Measurements from ENCODE around the gene BCKDHB.

The BCKDHB gene

DNA sequence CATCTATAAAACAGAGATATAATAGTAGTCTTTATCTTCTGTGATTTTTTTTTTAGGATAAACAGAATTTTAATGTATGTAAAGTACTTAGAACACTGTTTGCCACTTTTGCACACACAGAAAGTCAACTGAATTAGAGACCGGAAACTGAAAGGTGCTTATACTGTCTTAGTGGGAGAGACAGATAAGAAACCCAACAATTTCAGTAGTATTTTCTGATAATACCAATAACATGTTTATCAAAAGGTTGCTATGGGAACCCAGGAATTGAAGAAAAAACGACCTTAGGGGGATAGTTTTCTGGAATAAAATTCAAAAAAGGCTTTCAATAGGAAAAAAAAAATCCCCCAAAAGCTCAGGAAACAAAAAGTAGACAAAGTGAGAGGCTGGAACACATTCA, 138.6 kb downstream of the BCKDHB start:
- no peak for TF ChIP-seq CTCF (conservative IDR thresholded peaks at IDR 0.05; ENCODE audit: control insufficient read depth, insufficient read depth, low read depth, low read length)
- DNase-seq (ENCODE audit: low read depth): no peak
- H3K4me3 ChIP-seq (ENCODE audit: control insufficient read depth, low read depth, low read length): no peak overlapping the region

GRCh38 chr6:80249897-80250296, 143.4 kb downstream of the BCKDHB start:
- no peak overlapping the region for H3K4me3 ChIP-seq (ENCODE audit: control insufficient read depth, low read depth, low read length)
- DNase-seq (ENCODE audit: low read depth): no peak
- TF ChIP-seq CTCF (conservative IDR thresholded peaks at IDR 0.05; ENCODE audit: control insufficient read depth, insufficient read depth, low read depth, low read length): no peak

DNA sequence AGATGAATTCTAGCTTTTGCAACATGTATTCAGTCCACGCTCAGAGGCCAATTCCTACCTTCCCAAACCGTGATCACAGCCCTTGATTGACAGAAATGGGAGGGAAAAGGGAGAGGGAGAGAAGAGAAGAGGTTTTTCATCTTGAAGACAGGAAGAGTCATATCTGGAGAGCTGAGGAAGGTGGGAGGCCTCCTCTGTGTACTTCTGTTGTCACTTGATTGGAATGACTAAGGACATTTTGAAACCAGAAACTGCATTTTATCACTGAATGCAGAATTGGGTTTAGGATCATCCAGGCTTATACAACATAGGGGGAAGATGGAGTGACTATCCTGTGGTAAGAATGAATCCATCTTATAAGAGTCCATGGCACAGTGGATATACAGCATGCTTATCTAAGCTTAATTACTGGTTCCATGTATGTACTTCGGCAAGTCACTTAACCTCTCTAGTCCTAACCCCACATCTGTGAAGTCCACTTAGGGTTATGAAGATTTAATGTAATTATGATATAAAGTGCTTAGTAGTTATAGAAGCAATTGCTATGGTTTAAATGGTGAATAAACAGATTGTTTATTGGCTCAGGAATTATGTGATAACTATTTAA, 144.0 kb downstream of the BCKDHB start:
- peak; percentile 10 for DNase-seq (ENCODE audit: low read depth)
- no peak for TF ChIP-seq CTCF (conservative IDR thresholded peaks at IDR 0.05; ENCODE audit: control insufficient read depth, insufficient read depth, low read depth, low read length)

DNA sequence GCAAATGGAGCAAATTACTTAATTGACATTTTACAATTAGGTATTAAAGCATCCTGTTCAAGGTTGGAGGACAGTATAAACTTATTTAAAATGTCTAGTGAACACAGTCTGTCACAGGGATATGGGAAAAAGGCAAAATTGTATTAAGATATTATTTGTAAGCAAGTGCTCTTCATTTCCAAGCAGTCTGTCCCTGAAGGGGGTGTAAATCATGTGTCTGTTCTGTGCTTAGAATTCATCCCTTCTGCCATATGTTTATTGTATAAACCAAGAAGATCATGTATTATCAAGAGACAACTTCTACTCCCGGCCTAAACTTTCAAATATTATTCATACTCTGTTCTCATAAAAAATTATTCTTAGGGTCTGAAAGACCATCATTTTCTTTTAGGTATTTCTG, 144.8 kb downstream of the BCKDHB start:
- no peak for DNase-seq (ENCODE audit: low read depth)
- no peak for TF ChIP-seq CTCF (conservative IDR thresholded peaks at IDR 0.05; ENCODE audit: control insufficient read depth, insufficient read depth, low read depth, low read length)
- H3K4me3 ChIP-seq (ENCODE audit: control insufficient read depth, low read depth, low read length): no peak overlapping the region

More for the DNA sequence above, 144.0 kb downstream of the BCKDHB start:
- no peak overlapping the region for H3K4me3 ChIP-seq (ENCODE audit: control insufficient read depth, low read depth, low read length)

- H3K4me3 ChIP-seq (ENCODE audit: control insufficient read depth, low read depth, low read length): no peak overlapping the region
- TF ChIP-seq CTCF (conservative IDR thresholded peaks at IDR 0.05; ENCODE audit: control insufficient read depth, insufficient read depth, low read depth, low read length): no peak
- no peak for DNase-seq (ENCODE audit: low read depth)
These were observed 148.2 kb downstream of the BCKDHB start for GRCh38 chr6:80254716-80255115.

GRCh38 chr6:80256691-80257090, 150.2 kb downstream of the BCKDHB start:
- no peak for DNase-seq (ENCODE audit: low read depth)
- no peak for TF ChIP-seq CTCF (conservative IDR thresholded peaks at IDR 0.05; ENCODE audit: control insufficient read depth, insufficient read depth, low read depth, low read length)
- H3K4me3 ChIP-seq (ENCODE audit: control insufficient read depth, low read depth, low read length): no peak overlapping the region

DNA sequence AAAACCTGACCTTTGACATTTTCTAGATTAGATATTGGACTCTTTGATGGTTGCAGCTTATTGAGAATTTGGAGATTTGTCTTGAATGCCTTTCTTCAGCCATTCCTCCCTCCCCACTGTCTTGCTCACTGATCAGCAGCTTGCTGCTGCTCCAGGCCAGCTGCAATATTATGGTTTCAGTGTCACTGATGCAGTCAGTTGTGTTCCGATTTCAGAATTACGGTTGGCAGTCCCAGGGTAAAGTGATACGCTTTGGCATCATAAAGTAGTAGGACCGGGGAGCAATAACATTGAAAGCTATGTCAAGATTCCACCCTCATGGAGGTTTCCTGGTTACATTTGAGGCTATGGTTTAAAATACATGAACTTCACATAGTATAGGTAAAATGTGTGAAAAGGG, 152.6 kb downstream of the BCKDHB start:
- no peak for TF ChIP-seq CTCF (conservative IDR thresholded peaks at IDR 0.05; ENCODE audit: control insufficient read depth, insufficient read depth, low read depth, low read length)
- H3K4me3 ChIP-seq (ENCODE audit: control insufficient read depth, low read depth, low read length): no peak overlapping the region
- DNase-seq (ENCODE audit: low read depth): no peak
